ENCODE results near the gene ABCD2. TPM values are rescaled to one million over a fixed set of nuclear protein-coding genes. Genes with fewer than 3 reads are reported as not detected.

The ABCD2 gene
- polyA plus RNA-seq, 1 experiment, result not detected

- POLR2A ChIA-PET, result no interaction called here
- CTCF ChIA-PET, result no interaction called here
- TF ChIP-seq CTCF (IDR thresholded peaks at IDR 0.05; ENCODE audit: insufficient read depth, low read depth, low read length), result no peak
- DNase-seq (ENCODE audit: low read depth), result no peak
- no peaks in the 10 kb centered on the region for H3K27me3 ChIP-seq (ENCODE audit: control insufficient read depth, insufficient read depth, low read length)
- H3K4me3 ChIP-seq (ENCODE audit: low read depth, low read length), result no peak overlapping the region
- no peaks in the 10 kb centered on the region for H3K36me3 ChIP-seq (ENCODE audit: control insufficient read depth, insufficient read depth, low read length)
Observed at GRCh38 chr12:39503439-39503838, 116.2 kb downstream of the ABCD2 start.

- no peak for TF ChIP-seq CTCF (IDR thresholded peaks at IDR 0.05; ENCODE audit: insufficient read depth, low read depth, low read length)
- POLR2A ChIA-PET, result no interaction called here
- DNase-seq (ENCODE audit: low read depth), result no peak
- H3K36me3 ChIP-seq (ENCODE audit: control insufficient read depth, insufficient read depth, low read length), result no peaks in the 10 kb centered on the region
- no peaks in the 10 kb centered on the region for H3K27me3 ChIP-seq (ENCODE audit: control insufficient read depth, insufficient read depth, low read length)
- no peak overlapping the region for H3K4me3 ChIP-seq (ENCODE audit: low read depth, low read length)
- CTCF ChIA-PET, result no interaction called here
Observed at GRCh38 chr12:39502726-39503125, 116.9 kb downstream of the ABCD2 start.

Small RNA genes within 50 kb of the gene (small RNA-seq; reads per million reads assigned to genes)
- not detected for gene AC121334.2 (ENCODE audit: insufficient read length, low read depth, low replicate concordance)

Other genes starting within 250 kb of the ABCD2 start
- 0.69 and 2.1 TPM in 2 replicates for gene KIF21A, start 176.7 kb downstream of the ABCD2 start, polyA plus RNA-seq (2011; rRNA removed)

Data from BJ (cell line).